ENCODE data around the gene PRKCZ. TPM values are rescaled to one million over a fixed set of nuclear protein-coding genes. Genes with fewer than 3 reads are reported as not detected.

PRKCZ gene
- total and polyA plus RNA-seq, 2 experiments from 2014 or later = 26.2 to 36.9 TPM

GRCh38 chr1:2033165-2033564 is 17.0 kb upstream of the PRKCZ start (continued):
- TF ChIP-seq STAT1 (IDR thresholded peaks at IDR 0.05; ENCODE audit: unreplicated experiment) = no peak
- no peak for TF ChIP-seq CREB1 (CRISPR knock-in tag; IDR thresholded peaks at IDR 0.05; ENCODE audit: low read depth)
- TF ChIP-seq ZNF114 (CRISPR knock-in tag; IDR thresholded peaks at IDR 0.05) = no peak
- TF ChIP-seq ETS1 (IDR thresholded peaks at IDR 0.05) = no peak

- Mint-ChIP-seq H3K36me3 (ENCODE audit: low read depth) (no peaks in the 10 kb centered on the region), H3K4me1 (peaks cover 6% of the 10 kb centered on the region; the same call in 2 of the 3 replicates), H3K27ac (no peak overlapping the region), H3K9me3 (no peaks in the 10 kb centered on the region; the same call in 2 of the 3 replicates), H3K4me3 (no peak overlapping the region), H3K27me3 (ENCODE audit: insufficient read depth, low read depth, poor library complexity) (peaks cover 7% of the 10 kb centered on the region)
- H3K4me3 ChIP-seq = no peak overlapping the region
- H3K27ac ChIP-seq (ENCODE audit: low read depth) = no peak overlapping the region
- DNase-seq (ENCODE audit: low spot score) (no peak), ATAC-seq (no peak)
- H3K79me2 ChIP-seq (replicated peaks; ENCODE audit: insufficient read depth) = no peaks in the 10 kb centered on the region
- no peaks in the 10 kb centered on the region for H3K27me3 ChIP-seq (ENCODE audit: insufficient read depth)
- H3K9me2 ChIP-seq (ENCODE audit: insufficient read depth) = no peaks in the 10 kb centered on the region
- no peak overlapping the region for H2AFZ ChIP-seq
- no peaks in the 10 kb centered on the region for H3F3A ChIP-seq (replicated peaks; ENCODE audit: low read depth)
- H4K20me1 ChIP-seq (replicated peaks; ENCODE audit: insufficient read depth) = no peaks in the 10 kb centered on the region
- no peak overlapping the region for H3K4me2 ChIP-seq
- no peaks in the 10 kb centered on the region for H3K4me1 ChIP-seq (ENCODE audit: insufficient read depth)
- H3K36me3 ChIP-seq (ENCODE audit: insufficient read depth) = no peaks in the 10 kb centered on the region
- TF ChIP-seq REST (IDR thresholded peaks at IDR 0.05; ENCODE audit: unreplicated experiment) (no peak), ZNF331 (CRISPR knock-in tag; IDR thresholded peaks at IDR 0.05; ENCODE audit: low read depth) (no peak), ETS1 (IDR thresholded peaks at IDR 0.05) (no peak), ZNF114 (CRISPR knock-in tag; IDR thresholded peaks at IDR 0.05) (no peak), POLR2AphosphoS5 (IDR thresholded peaks at IDR 0.05; ENCODE audit: low read depth) (no peak), CREB1 (CRISPR knock-in tag; IDR thresholded peaks at IDR 0.05; ENCODE audit: low read depth) (no peak), EZH2 (IDR thresholded peaks at IDR 0.05; ENCODE audit: low read depth, unreplicated experiment) (no peak), EZH2phosphoT487 (IDR thresholded peaks at IDR 0.05; ENCODE audit: unreplicated experiment) (no peak), STAT1 (IDR thresholded peaks at IDR 0.05; ENCODE audit: unreplicated experiment) (no peak), CTCF (conservative IDR thresholded peaks at IDR 0.05; ENCODE audit: low read depth in 2 of 2) (no peak), ZNF462 (CRISPR knock-in tag; IDR thresholded peaks at IDR 0.05) (no peak)
Measured at GRCh38 chr1:2036287-2036686, 13.9 kb upstream of the PRKCZ start.
